Neural cell (in vitro differentiated cells): Measurements from ENCODE around the gene CCR7. TPM values are rescaled to one million over a fixed set of nuclear protein-coding genes. Genes with fewer than 3 reads are reported as not detected.

ENCODE experiments used
- H2AFZ ChIP-seq: fragments of 200-600, 300-800 bp; sonication (generic), shearing (Covaris generic); 2 replicates; pipeline ENCODE4 v1.6.0; 2014; ENCODE audit warnings: low read depth, mild to moderate bottlenecking, antibody characterized with exemption, low read length, moderate library complexity
- H3F3A ChIP-seq: fragments of 200-600 bp; shearing (Covaris generic); 2 replicates; pipeline ENCODE4 v1.6.1; 2016; ENCODE audit warnings: mild to moderate bottlenecking, moderate library complexity, mixed read lengths, antibody characterized with exemption, low read length; ENCODE audit not compliant: insufficient read depth, poor library complexity, severe bottlenecking
- H3K27ac ChIP-seq: fragments of 200-600, 300-800 bp; sonication (generic), shearing (Covaris generic); 2 replicates; pipeline ENCODE4 v1.5.1; 2014; ENCODE audit warnings: mild to moderate bottlenecking, low read length, moderate library complexity
- H3K27me3 ChIP-seq: fragments of 300-800, 200-600 bp; sonication (generic), shearing (Covaris generic); 2 replicates; pipeline ENCODE4 v1.6.0; 2014; ENCODE audit warnings: mild to moderate bottlenecking, low read depth, low read length, moderate library complexity; ENCODE audit not compliant: insufficient read depth
- H3K36me3 ChIP-seq: fragments of 300-800, 200-600 bp; sonication (generic), shearing (Covaris generic); 2 replicates; pipeline ENCODE4 v1.5.1; 2014; ENCODE audit warnings: mild to moderate bottlenecking, antibody characterized with exemption, low read length, moderate library complexity; ENCODE audit not compliant: insufficient read depth
- H3K4me2 ChIP-seq: fragments of 300-800, 200-600 bp; sonication (generic), shearing (Covaris generic); 2 replicates; pipeline ENCODE4 v1.6.0; 2014; ENCODE audit warnings: mild to moderate bottlenecking, low read length
- H3K4me3 ChIP-seq: fragments of 300-800, 200-600 bp; sonication (generic), shearing (Covaris generic); 2 replicates; pipeline ENCODE4 v1.5.1; 2014; ENCODE audit warnings: mild to moderate bottlenecking, low read length, moderate library complexity
- H3K79me2 ChIP-seq: fragments of 200-600 bp; shearing (Covaris generic); replicated peaks from 2 replicates; pipeline ENCODE4 v1.6.0; 2014; ENCODE audit warnings: mild to moderate bottlenecking, low read length, moderate library complexity; ENCODE audit not compliant: insufficient read depth
- H3K9ac ChIP-seq: fragments of 300-800, 200-600 bp; sonication (generic), shearing (Covaris generic); 2 replicates; pipeline ENCODE4 v1.6.1; 2016; ENCODE audit warnings: mild to moderate bottlenecking, low read length, mixed read lengths
- H3K9me2 ChIP-seq: fragments of 200-600 bp; shearing (Covaris generic); 2 replicates; pipeline ENCODE4 v1.6.1; 2016; ENCODE audit warnings: mild to moderate bottlenecking, low read length, mixed read lengths; ENCODE audit not compliant: insufficient read depth
- H3K9me3 ChIP-seq: fragments of 200-600, 300-800 bp; sonication (generic), shearing (Covaris generic); 2 replicates; pipeline ENCODE4 v1.6.1; 2016; ENCODE audit warnings: mild to moderate bottlenecking, mixed run types, low read length, moderate library complexity, mixed read lengths
- H4K20me1 ChIP-seq: fragments of 200-600 bp; shearing (Covaris generic); 2 replicates; pipeline ENCODE4 v1.6.1; 2016; ENCODE audit warnings: mild to moderate bottlenecking, mixed run types; ENCODE audit not compliant: insufficient read depth
- EP300 ChIP-seq: fragments of 450-650 bp; conservative IDR thresholded peaks from 2 replicates; pipeline ENCODE4 v1.6.1; 2014; ENCODE audit warnings: antibody characterized with exemption, mild to moderate bottlenecking, moderate library complexity; ENCODE audit not compliant: poor library complexity, severe bottlenecking
- EZH2 ChIP-seq: fragments of 200-600, 300-800 bp; shearing (Covaris generic), sonication (generic); IDR thresholded peaks from 2 replicates; pipeline ENCODE4 v1.6.1; 2014; ENCODE audit warnings: antibody characterized with exemption, low read length, borderline replicate concordance, mild to moderate bottlenecking; ENCODE audit not compliant: insufficient read depth, poor library complexity, severe bottlenecking
- MXI1 ChIP-seq: fragments of 450-650 bp; conservative IDR thresholded peaks from 2 replicates; pipeline ENCODE4 v1.6.1; 2014; ENCODE audit warnings: antibody characterized with exemption, mild to moderate bottlenecking; ENCODE audit not compliant: poor library complexity, severe bottlenecking
- POLR2AphosphoS5 ChIP-seq: IDR thresholded peaks from 2 replicates; pipeline ENCODE4 v1.6.1; 2012
- RAD21 ChIP-seq: fragments of 450-650 bp; conservative IDR thresholded peaks from 2 replicates; pipeline ENCODE4 v1.6.1; 2014; ENCODE audit warnings: antibody characterized with exemption, mild to moderate bottlenecking, moderate library complexity
- SMC3 ChIP-seq: fragments of 450-650 bp; conservative IDR thresholded peaks from 2 replicates; pipeline ENCODE4 v1.6.1; 2014; ENCODE audit warnings: antibody characterized with exemption, mild to moderate bottlenecking, moderate library complexity; ENCODE audit not compliant: poor library complexity
- TAF1 ChIP-seq: IDR thresholded peaks from 2 replicates; pipeline ENCODE4 v1.6.1; 2012; ENCODE audit warnings: low read depth
- polyA plus RNA-seq: library from polyadenylated mRNA; depleted of rRNA; stranded (reverse); fragments of >200 nt; gene quantifications from 2 replicates; pipeline ENCODE4 v1.2.3, GENCODE V29; 2014
- TF ChIP-seq, protein P1 (sequence below): IDR thresholded peaks from 2 replicates; pipeline ENCODE4 v1.6.1; 2012; ENCODE audit warnings: borderline replicate concordance
- TF ChIP-seq, protein P2 (sequence below): fragments of 450-650 bp; IDR thresholded peaks from 2 replicates; pipeline ENCODE4 v1.5.1; 2014; ENCODE audit warnings: antibody characterized with exemption, mild to moderate bottlenecking, moderate library complexity; ENCODE audit not compliant: poor library complexity, severe bottlenecking

The CCR7 gene
- polyA plus RNA-seq, 1 donor from 2014 or later, result not detected

DNA sequence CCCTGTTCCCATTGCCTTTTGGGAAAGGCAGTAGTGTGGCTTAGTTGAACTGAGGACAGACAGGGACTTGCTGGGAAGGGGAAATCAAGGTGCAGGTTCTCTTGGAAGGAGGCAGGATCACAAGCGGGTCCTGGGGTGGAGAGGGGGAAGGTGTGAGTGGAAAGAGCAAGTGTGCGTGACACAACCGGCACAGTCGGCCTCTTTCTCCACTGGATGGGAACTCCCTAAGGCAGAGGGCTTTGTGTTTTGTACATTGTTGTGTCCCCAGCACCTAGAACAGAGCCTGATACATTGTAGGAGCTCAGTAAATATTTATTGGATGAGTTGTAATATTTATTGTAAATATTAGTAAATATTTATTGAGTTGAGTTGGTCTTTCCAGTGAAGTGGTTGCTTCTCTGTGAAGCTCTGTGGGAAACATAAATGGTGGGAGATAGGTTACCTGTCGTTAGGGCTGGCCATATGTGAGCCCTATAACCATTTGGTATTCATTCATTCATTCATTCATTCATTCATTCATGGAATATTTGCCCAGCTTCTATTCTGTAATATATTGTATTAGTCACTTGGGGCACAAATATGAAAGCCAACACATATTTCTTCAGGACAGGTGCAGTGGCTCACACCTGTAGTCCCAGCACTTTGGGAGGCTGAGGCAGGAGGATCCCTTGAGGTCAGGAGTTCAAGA lies 48.3 kb upstream of the CCR7 start:
- H3F3A ChIP-seq, result no peaks in the 10 kb centered on the region
- H3K79me2 ChIP-seq, result no peaks in the 10 kb centered on the region
- H3K27ac ChIP-seq, result no peak overlapping the region
- no peak overlapping the region for H3K4me2 ChIP-seq
- H3K36me3 ChIP-seq, result no peaks in the 10 kb centered on the region
- H3K9me2 ChIP-seq, result no peaks in the 10 kb centered on the region
- no peaks in the 10 kb centered on the region for H3K27me3 ChIP-seq
- no peaks in the 10 kb centered on the region for H3K9me3 ChIP-seq
- no peak overlapping the region for H2AFZ ChIP-seq
- no peak overlapping the region for H3K9ac ChIP-seq
- TF ChIP-seq, protein P1, sequence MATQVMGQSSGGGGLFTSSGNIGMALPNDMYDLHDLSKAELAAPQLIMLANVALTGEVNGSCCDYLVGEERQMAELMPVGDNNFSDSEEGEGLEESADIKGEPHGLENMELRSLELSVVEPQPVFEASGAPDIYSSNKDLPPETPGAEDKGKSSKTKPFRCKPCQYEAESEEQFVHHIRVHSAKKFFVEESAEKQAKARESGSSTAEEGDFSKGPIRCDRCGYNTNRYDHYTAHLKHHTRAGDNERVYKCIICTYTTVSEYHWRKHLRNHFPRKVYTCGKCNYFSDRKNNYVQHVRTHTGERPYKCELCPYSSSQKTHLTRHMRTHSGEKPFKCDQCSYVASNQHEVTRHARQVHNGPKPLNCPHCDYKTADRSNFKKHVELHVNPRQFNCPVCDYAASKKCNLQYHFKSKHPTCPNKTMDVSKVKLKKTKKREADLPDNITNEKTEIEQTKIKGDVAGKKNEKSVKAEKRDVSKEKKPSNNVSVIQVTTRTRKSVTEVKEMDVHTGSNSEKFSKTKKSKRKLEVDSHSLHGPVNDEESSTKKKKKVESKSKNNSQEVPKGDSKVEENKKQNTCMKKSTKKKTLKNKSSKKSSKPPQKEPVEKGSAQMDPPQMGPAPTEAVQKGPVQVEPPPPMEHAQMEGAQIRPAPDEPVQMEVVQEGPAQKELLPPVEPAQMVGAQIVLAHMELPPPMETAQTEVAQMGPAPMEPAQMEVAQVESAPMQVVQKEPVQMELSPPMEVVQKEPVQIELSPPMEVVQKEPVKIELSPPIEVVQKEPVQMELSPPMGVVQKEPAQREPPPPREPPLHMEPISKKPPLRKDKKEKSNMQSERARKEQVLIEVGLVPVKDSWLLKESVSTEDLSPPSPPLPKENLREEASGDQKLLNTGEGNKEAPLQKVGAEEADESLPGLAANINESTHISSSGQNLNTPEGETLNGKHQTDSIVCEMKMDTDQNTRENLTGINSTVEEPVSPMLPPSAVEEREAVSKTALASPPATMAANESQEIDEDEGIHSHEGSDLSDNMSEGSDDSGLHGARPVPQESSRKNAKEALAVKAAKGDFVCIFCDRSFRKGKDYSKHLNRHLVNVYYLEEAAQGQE, result no peak
- TF ChIP-seq POLR2AphosphoS5 (no peak), SMC3 (no peak), RAD21 (no peak), MXI1 (no peak), TAF1 (no peak), EZH2 (no peak), EP300 (no peak)
- TF ChIP-seq, protein P2, sequence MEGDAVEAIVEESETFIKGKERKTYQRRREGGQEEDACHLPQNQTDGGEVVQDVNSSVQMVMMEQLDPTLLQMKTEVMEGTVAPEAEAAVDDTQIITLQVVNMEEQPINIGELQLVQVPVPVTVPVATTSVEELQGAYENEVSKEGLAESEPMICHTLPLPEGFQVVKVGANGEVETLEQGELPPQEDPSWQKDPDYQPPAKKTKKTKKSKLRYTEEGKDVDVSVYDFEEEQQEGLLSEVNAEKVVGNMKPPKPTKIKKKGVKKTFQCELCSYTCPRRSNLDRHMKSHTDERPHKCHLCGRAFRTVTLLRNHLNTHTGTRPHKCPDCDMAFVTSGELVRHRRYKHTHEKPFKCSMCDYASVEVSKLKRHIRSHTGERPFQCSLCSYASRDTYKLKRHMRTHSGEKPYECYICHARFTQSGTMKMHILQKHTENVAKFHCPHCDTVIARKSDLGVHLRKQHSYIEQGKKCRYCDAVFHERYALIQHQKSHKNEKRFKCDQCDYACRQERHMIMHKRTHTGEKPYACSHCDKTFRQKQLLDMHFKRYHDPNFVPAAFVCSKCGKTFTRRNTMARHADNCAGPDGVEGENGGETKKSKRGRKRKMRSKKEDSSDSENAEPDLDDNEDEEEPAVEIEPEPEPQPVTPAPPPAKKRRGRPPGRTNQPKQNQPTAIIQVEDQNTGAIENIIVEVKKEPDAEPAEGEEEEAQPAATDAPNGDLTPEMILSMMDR, result no peak
- no peaks in the 10 kb centered on the region for H4K20me1 ChIP-seq
- no peak overlapping the region for H3K4me3 ChIP-seq

DNA sequence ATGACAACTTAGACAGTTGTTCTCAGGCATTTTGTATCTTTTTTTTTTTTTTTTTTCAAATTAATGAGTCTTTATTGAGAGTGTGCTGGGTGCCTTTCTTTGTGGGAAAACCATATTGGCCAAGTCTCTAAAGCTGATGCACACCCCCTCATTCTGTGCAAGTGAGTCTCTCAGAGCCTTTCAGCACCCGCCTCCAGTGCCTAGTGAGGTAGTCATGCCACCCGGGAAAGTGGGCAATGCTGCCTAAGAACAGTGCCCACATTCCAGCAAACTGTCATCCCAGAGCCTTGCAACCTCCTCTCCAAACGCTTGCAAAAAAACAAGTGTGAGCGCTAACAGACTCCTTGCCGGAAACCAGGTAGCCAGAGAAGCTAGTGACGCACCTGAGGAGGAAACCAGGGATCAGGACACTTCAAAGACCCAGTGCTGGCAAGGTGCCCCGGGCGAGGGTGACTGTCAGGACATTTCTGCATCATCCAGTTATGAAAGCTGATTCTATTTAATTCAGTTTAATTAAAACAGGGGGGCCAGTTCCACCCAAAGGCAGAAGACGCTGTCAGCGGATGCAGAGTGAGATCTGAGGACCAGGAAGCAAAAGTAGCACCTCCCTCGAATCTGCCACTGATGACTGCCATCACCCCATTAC lies 47.5 kb upstream of the CCR7 start:
- H3K27me3 ChIP-seq, result no peaks in the 10 kb centered on the region

More for the DNA sequence above, 47.5 kb upstream of the CCR7 start:
- Histone ChIP-seq H3K79me2 (no peaks in the 10 kb centered on the region), H3K27ac (no peak overlapping the region), H3K9ac (no peak overlapping the region), H3K4me3 (no peak overlapping the region), H3F3A (no peaks in the 10 kb centered on the region), H3K4me2 (no peak overlapping the region), H4K20me1 (no peaks in the 10 kb centered on the region), H3K9me3 (no peaks in the 10 kb centered on the region), H2AFZ (no peak overlapping the region), H3K9me2 (no peaks in the 10 kb centered on the region), H3K36me3 (no peaks in the 10 kb centered on the region)
- TF ChIP-seq MXI1, result no peak
